Breast epithelium (tissue), 4 donors: ENCODE results near the gene TAX1BP3. TPM values are rescaled to one million over a fixed set of nuclear protein-coding genes. Genes with fewer than 3 reads are reported as not detected.

Experiments used
- DNase-seq, 2 donors: peaks; one replicate each; pipeline ENCODE4 v3.0.0-alpha.2; 2019; ENCODE audit warnings: low spot score in 2 of 2
- H3K27ac ChIP-seq, 2 donors: fragments of 200-600 bp; sonication (generic) in 1 of 2; one replicate each; pipeline ENCODE4 v1.5.1; 2016 to 2019; ENCODE audit warnings: mild to moderate bottlenecking in 1 of 2
- H3K27me3 ChIP-seq, 2 donors: fragments of 200-600 bp; sonication (generic) in 1 of 2; one replicate each; pipeline versions ENCODE4 v1.5.1 to v1.6.0; 2017 to 2019; ENCODE audit warnings: control low read depth in 1 of 2, mild to moderate bottlenecking in 1 of 2
- H3K36me3 ChIP-seq: fragments of 200-600 bp; one replicate; pipeline ENCODE4 v1.5.1; 2019
- H3K4me1 ChIP-seq, 2 donors: fragments of 200-600 bp; sonication (generic); one replicate each; pipeline ENCODE4 v1.5.1; 2016 to 2019; ENCODE audit warnings: control low read depth in 1 of 2
- H3K4me3 ChIP-seq, 3 donors: fragments of 200-600 bp; sonication (generic); 1 replicate in 2 of 3; 2 replicates in 1 of 3; pipeline ENCODE4 v1.5.1; 2016 to 2019; ENCODE audit warnings: mild to moderate bottlenecking in 3 of 3, moderate library complexity in 2 of 3
- H3K9me3 ChIP-seq, 2 donors: fragments of 200-600 bp; sonication (generic) in 1 of 2; one replicate each; pipeline ENCODE4 v1.5.1; 2016 to 2019; ENCODE audit warnings: control low read depth in 1 of 2
- CTCF ChIP-seq, 3 donors: fragments of 450-650 bp; IDR thresholded peaks; one replicate each; pipeline ENCODE4 v1.5.1; 2016 to 2017; ENCODE audit warnings: antibody characterized with exemption in 3 of 3, mild to moderate bottlenecking in 3 of 3, moderate library complexity in 3 of 3
- POLR2A ChIP-seq: fragments of 450-650 bp; IDR thresholded peaks from one replicate; pipeline ENCODE4 v1.6.1; 2016; ENCODE audit warnings: antibody characterized with exemption, mild to moderate bottlenecking, moderate library complexity
- POLR2AphosphoS5 ChIP-seq, 3 donors: sonication (generic); formaldehyde crosslinking; IDR thresholded peaks; one replicate each; pipeline ENCODE4 v1.6.1; 2017; ENCODE audit warnings: antibody characterized with exemption in 3 of 3
- intact Hi-C: fragments of 100-400 bp; cut with DNase I; formaldehyde crosslinking; loops from one replicate; pipeline ENCODE4 v1.15.1; 2023; ENCODE audit warnings: low total_unique reads
- total RNA-seq, 3 donors: library from RNA; depleted of rRNA; stranded (reverse); fragments of >200 nt; gene quantifications; one replicate each; pipeline ENCODE4 v1.1.0, GENCODE V29; 2016

The TAX1BP3 gene
- total RNA-seq, 3 donors from 2014 or later: 79.6 to 134 (median 107) TPM

DNA sequence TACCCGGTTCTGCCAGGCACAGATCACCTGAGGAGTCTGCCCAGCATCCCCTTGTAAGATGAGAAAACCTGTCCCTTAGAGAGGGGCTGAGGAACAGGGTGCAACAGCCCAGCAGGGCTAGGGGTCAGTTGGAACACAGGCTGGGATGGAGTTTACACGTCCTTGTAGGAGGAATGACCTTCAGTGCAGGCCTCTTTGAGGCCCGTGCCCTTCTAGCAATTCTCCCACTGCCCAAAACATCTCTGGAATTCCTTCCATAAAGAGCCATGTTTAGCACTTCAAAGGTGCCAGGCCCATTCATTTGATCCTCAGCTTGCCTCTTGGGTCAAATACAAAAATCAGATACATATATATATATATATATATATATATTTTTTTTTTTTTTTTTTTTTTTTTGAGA is 27.4 kb downstream of the TAX1BP3 start:
- intact Hi-C loops: no loop called here
- H3K27me3 ChIP-seq: no peaks in the 10 kb centered on the region
- no peak for TF ChIP-seq POLR2A
- no peaks in the 10 kb centered on the region for H3K9me3 ChIP-seq
- peaks cover 0 to 7% of the 10 kb centered on the region in 2 donors for H3K4me1 ChIP-seq
- no peak overlapping the region for H3K27ac ChIP-seq
- no peaks in the 10 kb centered on the region for H3K36me3 ChIP-seq
- H3K4me3 ChIP-seq: no peak overlapping the region
- no peak for DNase-seq

GRCh38 chr17:3639981-3640596 is 28.3 kb downstream of the TAX1BP3 start:
- Histone ChIP-seq H3K36me3 (no peaks in the 10 kb centered on the region), H3K27ac (no peak overlapping the region), H3K4me3 (no peak overlapping the region), H3K9me3 (no peaks in the 10 kb centered on the region), H3K4me1 (peaks cover 0 to 7% of the 10 kb centered on the region in 2 donors), H3K27me3 (no peaks in the 10 kb centered on the region)
- no peak for DNase-seq
- TF ChIP-seq POLR2A (no peak), POLR2AphosphoS5 (IDR thresholded peaks at IDR 0.05) (no peak), CTCF (IDR thresholded peaks at IDR 0.05) (no peak)
- intact Hi-C loops: no loop called here

GRCh38 chr17:3636908-3637373 is 31.4 kb downstream of the TAX1BP3 start:
- H3K4me3 ChIP-seq: peak overlapping the region; percentile 93 to 98 (median 96)
- no peaks in the 10 kb centered on the region for H3K9me3 ChIP-seq
- intact Hi-C loops: no loop called here
- H3K36me3 ChIP-seq: no peaks in the 10 kb centered on the region
- DNase-seq: no peak
- no peaks in the 10 kb centered on the region for H3K27me3 ChIP-seq
- peaks cover 0 to 7% of the 10 kb centered on the region in 2 donors for H3K4me1 ChIP-seq
- TF ChIP-seq CTCF (IDR thresholded peaks at IDR 0.05) (no peak), POLR2AphosphoS5 (IDR thresholded peaks at IDR 0.05) (no peak), POLR2A (no peak)
- H3K27ac ChIP-seq: peak overlapping the region; percentile 99

GRCh38 chr17:3636154-3636907 is 32.0 kb downstream of the TAX1BP3 start, which contains the start of the genes CTNS and SHPK:
TSS of gene CTNS (plus strand) at chr17:3636760. CDS start at chr17:3640207, 3,447 bp downstream.
TSS of gene SHPK (minus strand) at chr17:3636250. CDS start at chr17:3636219, 31 bp downstream.
- Histone ChIP-seq H3K4me3 (peak within 1 kb of the TSS; percentile 93 to 98 (median 96)), H3K27me3 (no peaks in the 10 kb centered on the region), H3K9me3 (no peaks in the 10 kb centered on the region), H3K36me3 (no peaks in the 10 kb centered on the region), H3K27ac (peak within 1 kb of the TSS; percentile 99), H3K4me1 (peaks cover 0 to 7% of the 10 kb centered on the region in 2 donors)
- DNase-seq: peak; percentile 95 to 96
- TF ChIP-seq POLR2AphosphoS5 (IDR thresholded peaks at IDR 0.05) (peak; percentile 54 to 70 (median 64)), POLR2A (no peak), CTCF (IDR thresholded peaks at IDR 0.05) (no peak)
- intact Hi-C loops: no loop called here

GRCh38 chr17:3635474-3636153 is 32.8 kb downstream of the TAX1BP3 start:
- Histone ChIP-seq H3K27ac (peak overlapping the region; percentile 99), H3K9me3 (no peaks in the 10 kb centered on the region), H3K4me3 (peak overlapping the region; percentile 93 to 98 (median 96)), H3K27me3 (no peaks in the 10 kb centered on the region), H3K36me3 (no peaks in the 10 kb centered on the region), H3K4me1 (peaks cover 0 to 7% of the 10 kb centered on the region in 2 donors)
- intact Hi-C loops: no loop called here
- no peak for DNase-seq
- TF ChIP-seq POLR2A (no peak), CTCF (IDR thresholded peaks at IDR 0.05) (no peak), POLR2AphosphoS5 (IDR thresholded peaks at IDR 0.05) (no peak)
